Neuron (in vitro differentiated cells): ENCODE results near the gene DOP1B.
"Not testable (repeated sequence)": the region's sequence is repeated elsewhere in the genome, so short reads cannot be mapped to it uniquely, and the experiment has no call there.

Experiments
- H2AFZ ChIP-seq: one replicate; pipeline ENCODE4 v1.6.1; 2013; ENCODE audit warnings: low read depth, mild to moderate bottlenecking, inconsistent platforms, low read length, moderate library complexity
- H3K27me3 ChIP-seq: one replicate; pipeline ENCODE4 v1.6.1; 2013; ENCODE audit warnings: low read length; ENCODE audit not compliant: insufficient read depth
- H3K36me3 ChIP-seq: one replicate; pipeline ENCODE4 v1.6.1; 2013; ENCODE audit warnings: low read length; ENCODE audit not compliant: insufficient read depth
- H3K4me1 ChIP-seq: one replicate; pipeline ENCODE4 v1.6.1; 2013; ENCODE audit warnings: low read length; ENCODE audit not compliant: insufficient read depth
- H3K4me3 ChIP-seq: 2 replicates; pipeline ENCODE4 v1.5.1; 2013; ENCODE audit warnings: mild to moderate bottlenecking, low read length, moderate library complexity
- H3K9me3 ChIP-seq: one replicate; pipeline ENCODE4 v1.6.1; 2013; ENCODE audit warnings: low read length

The DOP1B gene

GRCh38 chr21:36126621-36127110, 30.0 kb upstream of the DOP1B start:
- Histone ChIP-seq H3K4me3 (no peak overlapping the region), H3K36me3 (no peaks in the 10 kb centered on the region), H2AFZ (no peak overlapping the region)

GRCh38 chr21:36127250-36127904, 29.2 kb upstream of the DOP1B start:
- H3K27me3 ChIP-seq: peaks cover 20% of the 10 kb centered on the region
- H3K9me3 ChIP-seq: no peaks in the 10 kb centered on the region
- H3K4me3 ChIP-seq: no peak overlapping the region
- H3K36me3 ChIP-seq: no peaks in the 10 kb centered on the region
- H3K4me1 ChIP-seq: no peaks in the 10 kb centered on the region
- H2AFZ ChIP-seq: no peak overlapping the region

More at GRCh38 chr21:36126621-36127110, 30.0 kb upstream of the DOP1B start:
- Histone ChIP-seq H3K4me1 (no peaks in the 10 kb centered on the region), H3K9me3 (no peaks in the 10 kb centered on the region), H3K27me3 (peaks cover 14% of the 10 kb centered on the region)

GRCh38 chr21:36127977-36128376, 28.6 kb upstream of the DOP1B start:
- Histone ChIP-seq H3K4me1 (no peaks in the 10 kb centered on the region), H2AFZ (no peak overlapping the region), H3K4me3 (no peak overlapping the region), H3K27me3 (peaks cover 25% of the 10 kb centered on the region), H3K9me3 (no peaks in the 10 kb centered on the region), H3K36me3 (no peaks in the 10 kb centered on the region)

DNA sequence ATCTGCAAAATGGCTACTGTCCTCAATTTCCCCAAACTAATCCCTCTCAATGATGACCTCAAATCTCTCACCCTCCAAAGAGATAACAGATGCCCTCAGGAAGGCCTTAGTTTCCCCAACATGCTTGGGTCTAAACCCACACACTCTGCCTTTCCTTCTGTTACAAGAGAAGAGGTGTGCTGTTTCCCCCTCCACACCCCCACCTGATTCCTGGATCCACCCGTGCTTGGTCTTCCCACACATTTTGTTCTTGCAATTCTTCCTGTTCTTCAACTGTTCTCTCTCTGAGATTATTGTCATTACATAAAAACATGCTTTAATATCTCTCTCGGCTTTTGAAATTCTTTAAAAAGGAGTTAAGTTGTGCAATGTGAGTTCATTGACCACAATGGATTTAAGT, 27.4 kb upstream of the DOP1B start:
- Histone ChIP-seq H3K4me1 (no peaks in the 10 kb centered on the region), H3K36me3 (no peaks in the 10 kb centered on the region), H2AFZ (no peak overlapping the region), H3K27me3 (peaks cover 28% of the 10 kb centered on the region), H3K9me3 (no peaks in the 10 kb centered on the region), H3K4me3 (no peak overlapping the region)

DNA sequence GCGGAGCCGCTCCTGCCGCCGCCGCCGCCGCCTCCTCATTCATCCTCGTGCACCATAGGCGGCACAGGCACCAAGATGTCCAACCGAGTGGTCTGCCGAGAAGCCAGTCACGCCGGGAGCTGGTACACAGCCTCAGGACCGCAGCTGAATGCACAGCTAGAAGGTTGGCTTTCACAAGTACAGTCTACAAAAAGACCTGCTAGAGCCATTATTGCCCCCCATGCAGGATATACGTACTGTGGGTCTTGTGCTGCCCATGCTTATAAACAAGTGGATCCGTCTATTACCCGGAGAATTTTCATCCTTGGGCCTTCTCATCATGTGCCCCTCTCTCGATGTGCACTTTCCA, 26.2 kb upstream of the DOP1B start:
- not testable (repeated sequence) for H3K36me3 ChIP-seq, H3K4me1 ChIP-seq, H2AFZ ChIP-seq, H3K9me3 ChIP-seq
- peaks cover 39% of the 10 kb centered on the region for H3K27me3 ChIP-seq
- peak overlapping the region; percentile 12 for H3K4me3 ChIP-seq

- peak overlapping the region; percentile 12 for H3K4me3 ChIP-seq
- H3K9me3 ChIP-seq, H3K4me1 ChIP-seq, H2AFZ ChIP-seq, H3K36me3 ChIP-seq: not testable (repeated sequence)
- peaks cover 43% of the 10 kb centered on the region for H3K27me3 ChIP-seq
Measured at GRCh38 chr21:36130839-36131238, 25.8 kb upstream of the DOP1B start.

GRCh38 chr21:36132696-36133095, 23.9 kb upstream of the DOP1B start:
- Histone ChIP-seq H3K36me3 (no peaks in the 10 kb centered on the region), H3K4me1 (peaks cover 5% of the 10 kb centered on the region), H3K27me3 (peaks cover 55% of the 10 kb centered on the region), H2AFZ (no peak overlapping the region), H3K9me3 (no peaks in the 10 kb centered on the region), H3K4me3 (no peak overlapping the region)

- peak within 1 kb of the TSS; percentile 79 for H2AFZ ChIP-seq
- peaks cover 56% of the 10 kb centered on the region for H3K27me3 ChIP-seq
- no peaks in the 10 kb centered on the region for H3K36me3 ChIP-seq
- H3K4me3 ChIP-seq: peak within 1 kb of the TSS; percentile 53
- H3K4me1 ChIP-seq: peaks cover 5% of the 10 kb centered on the region
- no peaks in the 10 kb centered on the region for H3K9me3 ChIP-seq
Measured at GRCh38 chr21:36134803-36135390, 21.7 kb upstream of the DOP1B start, which contains the start of gene CBR3. Gene CBR3, plus strand, starts transcription at chr21:36135079. Its CDS starts 114 bp downstream, at chr21:36135193.

GRCh38 chr21:36135391-36136102, 21.1 kb upstream of the DOP1B start:
- peak overlapping the region; percentile 79 for H2AFZ ChIP-seq
- peaks cover 56% of the 10 kb centered on the region for H3K27me3 ChIP-seq

DNA sequence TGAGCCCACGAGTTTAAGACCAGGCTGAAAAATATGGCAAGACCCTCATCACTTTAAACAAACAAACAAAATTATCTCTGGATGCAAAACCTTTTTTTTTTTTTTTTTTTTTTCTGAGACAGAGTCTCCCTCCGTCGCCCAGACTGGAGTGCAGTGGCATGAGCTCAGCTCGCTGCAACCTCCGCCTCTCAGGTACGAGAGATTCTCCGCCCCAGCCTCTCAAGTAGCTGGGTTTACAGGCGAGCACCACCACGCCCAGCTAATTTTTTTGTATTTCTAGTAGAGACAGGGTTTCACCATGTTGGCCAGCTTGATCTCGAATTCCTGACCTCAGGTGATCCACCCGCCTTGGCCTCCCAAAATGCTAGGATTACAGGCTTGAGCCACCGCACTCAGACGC, 16.8 kb upstream of the DOP1B start:
- not testable (repeated sequence) for H3K36me3 ChIP-seq, H3K9me3 ChIP-seq, H3K4me3 ChIP-seq, H3K4me1 ChIP-seq, H2AFZ ChIP-seq
- peaks cover 32% of the 10 kb centered on the region for H3K27me3 ChIP-seq

More at GRCh38 chr21:36135391-36136102, 21.1 kb upstream of the DOP1B start:
- Histone ChIP-seq H3K4me1 (peaks cover 5% of the 10 kb centered on the region), H3K36me3 (no peaks in the 10 kb centered on the region), H3K4me3 (peak overlapping the region; percentile 53), H3K9me3 (no peaks in the 10 kb centered on the region)

DNA sequence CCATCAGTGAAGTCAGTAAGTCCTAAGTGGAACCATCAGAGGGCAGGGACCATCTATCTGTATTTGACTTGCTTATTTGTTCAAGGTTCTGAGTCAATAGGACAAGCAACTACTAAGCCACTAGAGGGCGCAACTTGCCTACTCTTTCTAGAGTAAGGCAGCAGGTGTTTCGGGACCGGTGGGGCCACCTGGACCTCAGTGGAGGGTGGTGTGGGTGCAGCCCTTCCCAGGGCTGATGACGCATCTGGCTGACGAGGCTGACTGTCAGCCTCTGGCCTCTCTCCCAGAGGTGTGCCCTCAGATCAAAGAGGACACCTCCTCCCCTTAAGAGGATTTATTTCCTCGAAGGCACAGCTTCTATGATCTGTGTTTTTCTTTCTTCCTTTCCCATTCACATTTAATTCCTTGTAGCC, 15.1 kb upstream of the DOP1B start:
- no peaks in the 10 kb centered on the region for H3K9me3 ChIP-seq
- H3K4me1 ChIP-seq: no peaks in the 10 kb centered on the region
- no peak overlapping the region for H3K4me3 ChIP-seq
- H3K27me3 ChIP-seq: peaks cover 18% of the 10 kb centered on the region
- no peaks in the 10 kb centered on the region for H3K36me3 ChIP-seq
- H2AFZ ChIP-seq: no peak overlapping the region

GRCh38 chr21:36144233-36144632, 12.4 kb upstream of the DOP1B start:
- not testable (repeated sequence) for H3K36me3 ChIP-seq, H3K27me3 ChIP-seq, H2AFZ ChIP-seq

DNA sequence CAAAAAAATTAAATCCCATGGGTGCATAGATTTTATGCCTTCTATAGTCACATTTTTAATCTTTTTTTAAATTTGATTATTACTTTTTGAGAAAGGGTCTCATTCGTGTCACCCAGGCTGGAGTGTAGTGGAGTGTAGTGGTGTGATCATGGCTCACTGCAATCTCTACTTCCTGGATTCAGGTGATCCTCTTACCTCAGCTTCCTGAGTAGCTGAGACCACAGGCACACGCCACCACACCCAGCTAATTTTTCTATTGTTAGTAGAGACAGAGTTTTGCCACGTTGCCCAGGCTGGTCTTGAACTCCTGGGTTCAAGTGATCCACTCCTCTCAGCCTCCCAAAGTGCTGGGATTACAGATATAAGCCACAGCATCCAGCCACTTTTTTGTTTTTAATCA, 11.4 kb upstream of the DOP1B start:
- no peaks in the 10 kb centered on the region for H3K36me3 ChIP-seq
- no peaks in the 10 kb centered on the region for H3K27me3 ChIP-seq
- H3K4me3 ChIP-seq: no peak overlapping the region
- H3K4me1 ChIP-seq: peaks cover 3% of the 10 kb centered on the region
- no peak overlapping the region for H2AFZ ChIP-seq
- no peaks in the 10 kb centered on the region for H3K9me3 ChIP-seq

More at GRCh38 chr21:36144233-36144632, 12.4 kb upstream of the DOP1B start:
- not testable (repeated sequence) for H3K4me3 ChIP-seq, H3K9me3 ChIP-seq, H3K4me1 ChIP-seq
